HEK293 (cell line): Measurements from ENCODE around the gene EFCAB12.

Experiments
- CTCF ChIA-PET: fragments of 350-600 bp; formaldehyde crosslinking; extraction: SDS; loops from one replicate; lab custom pipeline; 2021; ENCODE audit warnings: antibody characterized with exemption; lab: Yijun Ruan, JAX
- POLR2A ChIA-PET: fragments of 300-600 bp; formaldehyde crosslinking; extraction: SDS; loops from one replicate; lab custom pipeline; 2020; ENCODE audit warnings: antibody characterized with exemption, inconsistent platforms; lab: Yijun Ruan, JAX
- H3K27ac ChIP-seq: fragments of 200-500 bp; sonication (Bioruptor generic); 2 replicates; pipeline ENCODE4 v1.5.1; 2014; ENCODE audit warnings: low read depth, low read length, control low read depth, inconsistent platforms; ENCODE audit errors: extremely low read depth
- H3K36me3 ChIP-seq, 2 experiments: fragments of 200-500 bp in 1 of 2; sonication (Bioruptor generic) in 1 of 2; 1 replicate in 1 of 2; 2 replicates in 1 of 2; pipeline ENCODE4 v1.5.1; 2014 to 2017; ENCODE audit warnings: inconsistent platforms in 2 of 2, low read length in 2 of 2; ENCODE audit not compliant: control insufficient read depth in 2 of 2, insufficient read depth in 1 of 2
- H3K4me1 ChIP-seq: fragments of 200-500 bp; sonication (Bioruptor generic); 2 replicates; pipeline ENCODE4 v1.5.1; 2014; ENCODE audit warnings: mild to moderate bottlenecking, low read length, inconsistent platforms; ENCODE audit not compliant: control insufficient read depth, insufficient read depth
- H3K4me3 ChIP-seq: 2 replicates; pipeline ENCODE4 v1.5.1; 2011; ENCODE audit warnings: low read depth, mild to moderate bottlenecking, control low read depth, low read length, moderate library complexity
- H3K9me3 ChIP-seq: fragments of 200-500 bp; sonication (Bioruptor generic); 2 replicates; pipeline ENCODE4 v1.5.1; 2014; ENCODE audit warnings: low read depth, low read length, inconsistent platforms; ENCODE audit not compliant: control insufficient read depth, insufficient read depth
- BCL11A ChIP-seq: fragments of 450-650 bp; formaldehyde crosslinking; IDR thresholded peaks from 2 replicates; pipeline ENCODE4 v1.5.1; 2016; ENCODE audit warnings: low read depth, missing biosample characterization, missing genetic modification characterization
- BCL11B ChIP-seq: fragments of 450-650 bp; formaldehyde crosslinking; IDR thresholded peaks from 2 replicates; pipeline ENCODE4 v1.5.1; 2016; ENCODE audit warnings: low read depth, missing biosample characterization, missing genetic modification characterization
- GLI4 ChIP-seq: fragments of 450-650 bp; formaldehyde crosslinking; IDR thresholded peaks from 2 replicates; pipeline ENCODE4 v1.5.1; 2016; ENCODE audit warnings: missing biosample characterization, missing genetic modification characterization
- GLIS2 ChIP-seq: fragments of 450-650 bp; formaldehyde crosslinking; IDR thresholded peaks from 2 replicates; pipeline ENCODE4 v1.5.1; 2016; ENCODE audit warnings: missing biosample characterization, missing genetic modification characterization
- IKZF3 ChIP-seq: fragments of 450-650 bp; IDR thresholded peaks from 2 replicates; pipeline ENCODE4 v1.5.0; 2018; ENCODE audit warnings: missing biosample characterization, mild to moderate bottlenecking, missing genetic modification characterization, moderate library complexity
- PRDM4 ChIP-seq: fragments of 450-650 bp; formaldehyde crosslinking; IDR thresholded peaks from 2 replicates; pipeline ENCODE4 v1.5.1; 2017; ENCODE audit warnings: missing biosample characterization, missing genetic modification characterization
- SETDB1 ChIP-seq: IDR thresholded peaks from one replicate; pipeline ENCODE4 v1.6.1; 2017; ENCODE audit warnings: mild to moderate bottlenecking, low read length, moderate library complexity, mixed read lengths; ENCODE audit not compliant: insufficient read length
- ZBTB1 ChIP-seq: fragments of 450-650 bp; formaldehyde crosslinking; IDR thresholded peaks from 2 replicates; pipeline ENCODE4 v1.5.1; 2016; ENCODE audit warnings: missing biosample characterization, missing genetic modification characterization
- ZBTB21 ChIP-seq: fragments of 450-650 bp; formaldehyde crosslinking; IDR thresholded peaks from 2 replicates; pipeline ENCODE4 v1.5.1; 2017; ENCODE audit warnings: missing biosample characterization, missing genetic modification characterization
- ZEB2 ChIP-seq: fragments of 450-650 bp; formaldehyde crosslinking; IDR thresholded peaks from 2 replicates; pipeline ENCODE4 v1.5.1; 2016; ENCODE audit warnings: missing biosample characterization, missing genetic modification characterization
- ZNF10 ChIP-seq: fragments of 450-650 bp; formaldehyde crosslinking; IDR thresholded peaks from 2 replicates; pipeline ENCODE4 v1.5.1; 2017; ENCODE audit warnings: missing biosample characterization, missing genetic modification characterization
- ZNF114 ChIP-seq: fragments of 450-650 bp; formaldehyde crosslinking; IDR thresholded peaks from 2 replicates; pipeline ENCODE4 v1.5.0; 2017; ENCODE audit warnings: missing biosample characterization, missing genetic modification characterization
- ZNF146 ChIP-seq: fragments of 450-650 bp; formaldehyde crosslinking; IDR thresholded peaks from 2 replicates; pipeline ENCODE4 v1.5.1; 2016; ENCODE audit warnings: missing biosample characterization, missing genetic modification characterization
- ZNF169 ChIP-seq: fragments of 450-650 bp; formaldehyde crosslinking; IDR thresholded peaks from 2 replicates; pipeline ENCODE4 v1.5.1; 2016; ENCODE audit warnings: missing biosample characterization, missing genetic modification characterization
- ZNF24 ChIP-seq: fragments of 450-650 bp; formaldehyde crosslinking; IDR thresholded peaks from 2 replicates; pipeline ENCODE4 v1.5.1; 2016; ENCODE audit warnings: missing biosample characterization, missing genetic modification characterization
- ZNF366 ChIP-seq: fragments of 450-650 bp; formaldehyde crosslinking; conservative IDR thresholded peaks from 2 replicates; pipeline ENCODE4 v1.5.1; 2016; ENCODE audit warnings: missing biosample characterization, missing genetic modification characterization
- ZNF391 ChIP-seq: fragments of 450-650 bp; formaldehyde crosslinking; IDR thresholded peaks from 2 replicates; pipeline ENCODE4 v1.5.1; 2016; ENCODE audit warnings: low read depth, missing biosample characterization, missing genetic modification characterization, borderline replicate concordance
- ZNF423 ChIP-seq: fragments of 450-650 bp; formaldehyde crosslinking; IDR thresholded peaks from 2 replicates; pipeline ENCODE4 v1.5.1; 2016; ENCODE audit warnings: missing biosample characterization, missing genetic modification characterization
- ZNF514 ChIP-seq: fragments of 450-650 bp; formaldehyde crosslinking; IDR thresholded peaks from 2 replicates; pipeline ENCODE4 v1.5.1; 2016; ENCODE audit warnings: missing biosample characterization, missing genetic modification characterization
- ZNF600 ChIP-seq: fragments of 450-650 bp; formaldehyde crosslinking; IDR thresholded peaks from 2 replicates; pipeline ENCODE4 v1.5.1; 2016; ENCODE audit warnings: missing biosample characterization, missing genetic modification characterization
- ZNF692 ChIP-seq: fragments of 450-650 bp; formaldehyde crosslinking; IDR thresholded peaks from 2 replicates; pipeline ENCODE4 v1.5.1; 2016; ENCODE audit warnings: missing biosample characterization, missing genetic modification characterization
- ZSCAN23 ChIP-seq: fragments of 450-650 bp; formaldehyde crosslinking; IDR thresholded peaks from 2 replicates; pipeline ENCODE4 v1.5.1; 2016; ENCODE audit warnings: missing biosample characterization, missing genetic modification characterization
- TF ChIP-seq, protein P1 (sequence below): fragments of 450-650 bp; formaldehyde crosslinking; IDR thresholded peaks from 2 replicates; pipeline ENCODE4 v1.5.1; 2016; ENCODE audit warnings: missing biosample characterization, missing genetic modification characterization
- TF ChIP-seq, protein P2 (sequence below): fragments of 450-650 bp; formaldehyde crosslinking; IDR thresholded peaks from 2 replicates; pipeline ENCODE4 v1.5.1; 2016; ENCODE audit warnings: missing biosample characterization, missing genetic modification characterization

Gene EFCAB12

GRCh38 chr3:129462361-129462968 lies 34.0 kb upstream of the EFCAB12 start:
- H3K4me1 ChIP-seq: no peaks in the 10 kb centered on the region
- H3K27ac ChIP-seq: no peak overlapping the region
- no peak overlapping the region for H3K4me3 ChIP-seq
- peaks cover 0 to 25% of the 10 kb centered on the region in 2 experiments; a peak in 2 of 3 replicates for H3K36me3 ChIP-seq
- ChIA-PET CTCF (interaction anchor here (0.9 kb wide), 1 partner anchor 24 kb away, joined by 3 read pairs; no protein-coding TSS in a partner anchor), POLR2A (interaction anchor here (0.9 kb wide), 1 partner anchor 23 kb away, joined by 4 read pairs; the partner anchor contains the start of genes IFT122 and MBD4)
- TF ChIP-seq ZNF423 (tag by site-specific recombination) (no peak), ZNF24 (no peak), IKZF3 (tag by site-specific recombination) (no peak)
- TF ChIP-seq, protein P1, sequence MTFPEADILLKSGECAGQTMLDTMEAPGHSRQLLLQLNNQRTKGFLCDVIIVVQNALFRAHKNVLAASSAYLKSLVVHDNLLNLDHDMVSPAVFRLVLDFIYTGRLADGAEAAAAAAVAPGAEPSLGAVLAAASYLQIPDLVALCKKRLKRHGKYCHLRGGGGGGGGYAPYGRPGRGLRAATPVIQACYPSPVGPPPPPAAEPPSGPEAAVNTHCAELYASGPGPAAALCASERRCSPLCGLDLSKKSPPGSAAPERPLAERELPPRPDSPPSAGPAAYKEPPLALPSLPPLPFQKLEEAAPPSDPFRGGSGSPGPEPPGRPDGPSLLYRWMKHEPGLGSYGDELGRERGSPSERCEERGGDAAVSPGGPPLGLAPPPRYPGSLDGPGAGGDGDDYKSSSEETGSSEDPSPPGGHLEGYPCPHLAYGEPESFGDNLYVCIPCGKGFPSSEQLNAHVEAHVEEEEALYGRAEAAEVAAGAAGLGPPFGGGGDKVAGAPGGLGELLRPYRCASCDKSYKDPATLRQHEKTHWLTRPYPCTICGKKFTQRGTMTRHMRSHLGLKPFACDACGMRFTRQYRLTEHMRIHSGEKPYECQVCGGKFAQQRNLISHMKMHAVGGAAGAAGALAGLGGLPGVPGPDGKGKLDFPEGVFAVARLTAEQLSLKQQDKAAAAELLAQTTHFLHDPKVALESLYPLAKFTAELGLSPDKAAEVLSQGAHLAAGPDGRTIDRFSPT: no peak
- H3K9me3 ChIP-seq: no peaks in the 10 kb centered on the region

GRCh38 chr3:129461461-129462146 lies 33.2 kb upstream of the EFCAB12 start:
- POLR2A ChIA-PET: interaction anchor here (0.9 kb wide), 1 partner anchor 22 kb away, joined by 4 read pairs; the partner anchor contains the start of genes IFT122 and MBD4
- no peak overlapping the region for H3K27ac ChIP-seq
- CTCF ChIA-PET: no interaction called here

GRCh38 chr3:129461022-129461421 lies 32.6 kb upstream of the EFCAB12 start:
- Histone ChIP-seq H3K4me3 (no peak overlapping the region), H3K9me3 (no peaks in the 10 kb centered on the region), H3K27ac (no peak overlapping the region), H3K4me1 (no peaks in the 10 kb centered on the region), H3K36me3 (peaks cover 0 to 21% of the 10 kb centered on the region in 2 experiments; a peak in 2 of 3 replicates)
- POLR2A ChIA-PET: no interaction called here
- CTCF ChIA-PET: no interaction called here
- TF ChIP-seq SETDB1: no peak
- TF ChIP-seq ZSCAN23 (tag by site-specific recombination): no peak
- TF ChIP-seq ZNF600: no peak
- TF ChIP-seq, protein P2, sequence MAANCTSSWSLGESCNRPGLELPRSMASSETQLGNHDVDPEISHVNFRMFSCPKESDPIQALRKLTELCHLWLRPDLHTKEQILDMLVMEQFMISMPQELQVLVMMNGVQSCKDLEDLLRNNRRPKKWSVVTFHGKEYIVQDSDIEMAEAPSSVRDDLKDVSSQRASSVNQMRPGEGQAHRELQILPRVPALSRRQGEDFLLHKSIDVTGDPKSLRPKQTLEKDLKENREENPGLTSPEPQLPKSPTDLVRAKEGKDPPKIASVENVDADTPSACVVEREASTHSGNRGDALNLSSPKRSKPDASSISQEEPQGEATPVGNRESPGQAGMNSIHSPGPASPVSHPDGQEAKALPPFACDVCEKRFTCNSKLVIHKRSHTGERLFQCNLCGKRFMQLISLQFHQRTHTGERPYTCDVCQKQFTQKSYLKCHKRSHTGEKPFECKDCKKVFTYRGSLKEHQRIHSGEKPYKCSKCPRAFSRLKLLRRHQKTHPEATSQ (tag by site-specific recombination): no peak
- no peak for TF ChIP-seq ZNF391 (tag by site-specific recombination)
- TF ChIP-seq GLI4: no peak
- TF ChIP-seq BCL11B (tag by site-specific recombination): no peak
- TF ChIP-seq ZNF169 (tag by site-specific recombination): no peak
- TF ChIP-seq ZNF146 (tag by site-specific recombination): no peak
- no peak for TF ChIP-seq ZNF10

More at GRCh38 chr3:129461461-129462146, 33.2 kb upstream of the EFCAB12 start:
- no peaks in the 10 kb centered on the region for H3K4me1 ChIP-seq
- TF ChIP-seq ZNF514 (tag by site-specific recombination) (no peak), ZBTB21 (tag by site-specific recombination) (no peak), GLIS2 (tag by site-specific recombination) (no peak), BCL11A (tag by site-specific recombination) (no peak), ZNF692 (tag by site-specific recombination) (no peak), PRDM4 (tag by site-specific recombination) (no peak), ZBTB1 (tag by site-specific recombination) (no peak), ZNF366 (tag by site-specific recombination) (no peak), ZEB2 (no peak), ZNF114 (tag by site-specific recombination) (no peak)
- H3K9me3 ChIP-seq: no peaks in the 10 kb centered on the region
- H3K36me3 ChIP-seq: peaks cover 0 to 21% of the 10 kb centered on the region in 2 experiments; a peak in 2 of 3 replicates
- no peak overlapping the region for H3K4me3 ChIP-seq
